ENCODE results near the gene LEFTY2.

DNA sequence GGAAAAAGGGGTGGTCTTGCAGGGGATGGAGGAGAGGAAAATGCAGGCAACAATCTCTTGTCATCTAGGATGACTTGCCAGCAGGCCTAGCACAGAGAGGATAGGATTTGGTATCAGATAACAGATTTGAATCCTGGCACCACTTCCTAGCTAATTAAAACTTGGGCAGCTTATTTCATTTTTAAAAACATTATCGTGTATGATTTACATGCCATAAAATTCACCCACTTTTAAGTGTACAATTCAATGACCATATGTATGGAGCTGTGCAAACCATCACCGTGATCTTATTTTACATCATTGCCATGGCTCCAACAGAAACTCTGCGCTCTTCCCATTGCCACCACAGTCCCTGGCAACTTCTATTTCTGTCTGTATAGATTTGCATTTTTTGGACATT, 23.9 kb downstream of the LEFTY2 start:
- TF ChIP-seq CTCF (IDR thresholded peaks at IDR 0.05) (no peak), EZH2 (IDR thresholded peaks at IDR 0.05) (no peak)

Measured in neural progenitor cell (in vitro differentiated cells).